Measurements from ENCODE around the gene SLC17A6.
A peak's percentile ranks its signal among the peaks of the same experiment; 100 is the strongest.

The SLC17A6 gene

GRCh38 chr11:22340701-22341587 is 2.8 kb downstream of the SLC17A6 start:
- no peak overlapping the region for H3K18ac ChIP-seq (ENCODE audit: low read length)
- H3K36me3 ChIP-seq (ENCODE audit: control insufficient read depth in 1 of 2, insufficient read depth in 2 of 2, low read length in 2 of 2): no peaks in the 10 kb centered on the region
- H3K9ac ChIP-seq (ENCODE audit: low read length): no peak overlapping the region
- H3K27ac ChIP-seq (ENCODE audit: low read depth, low read length): no peak overlapping the region
- no peaks in the 10 kb centered on the region for H3K79me1 ChIP-seq (ENCODE audit: low read length)
- H3K23ac ChIP-seq (ENCODE audit: low read length): no peak overlapping the region
- no peak for DNase-seq
- H3K4me3 ChIP-seq (ENCODE audit: low read depth, low read length): no peak overlapping the region
- no peak overlapping the region for H4K12ac ChIP-seq (ENCODE audit: low read depth, low read length)
- H3K4me1 ChIP-seq (ENCODE audit: control insufficient read depth in 1 of 2, insufficient read depth in 2 of 2, low read length in 2 of 2): peaks cover 0 to 4% of the 10 kb centered on the region in 2 experiments
- H2AFZ ChIP-seq (ENCODE audit: insufficient read depth, low read length, poor library complexity): no peak overlapping the region
- no peak overlapping the region for H3K4ac ChIP-seq (ENCODE audit: low read depth, low read length)
- no peak overlapping the region for H2BK120ac ChIP-seq (ENCODE audit: insufficient read depth, low read length, poor library complexity)
- no peak overlapping the region for H2BK5ac ChIP-seq (ENCODE audit: low read depth, low read length, poor library complexity)
- H2AK5ac ChIP-seq (ENCODE audit: low read length): no peak overlapping the region
- H3K27me3 ChIP-seq (ENCODE audit: insufficient read depth, low read length): peaks cover 35% of the 10 kb centered on the region
- H3K79me2 ChIP-seq (ENCODE audit: control insufficient read depth, insufficient read depth, low read length, poor library complexity): no peaks in the 10 kb centered on the region
- no peak overlapping the region for H3K14ac ChIP-seq (ENCODE audit: low read length)
- H4K91ac ChIP-seq (ENCODE audit: low read depth, low read length): no peak overlapping the region
- H3K4me2 ChIP-seq (ENCODE audit: low read length): no peak overlapping the region
- peaks cover 2% of the 10 kb centered on the region for H3K9me3 ChIP-seq (ENCODE audit: insufficient read depth, low read depth, low read length)
- WGBS (ENCODE audit: extremely low coverage, insufficient coverage, insufficient read length): no CpG with 5 or more reads among the region's 40 CpGs
- no peak overlapping the region for H2BK12ac ChIP-seq (ENCODE audit: low read length)
- H4K8ac ChIP-seq (ENCODE audit: low read depth, low read length): no peak overlapping the region

GRCh38 chr11:22341588-22341931 is 3.4 kb downstream of the SLC17A6 start:
- no peak overlapping the region for H2BK120ac ChIP-seq (ENCODE audit: insufficient read depth, low read length, poor library complexity)
- no peak overlapping the region for H3K4ac ChIP-seq (ENCODE audit: low read depth, low read length)
- H3K27ac ChIP-seq (ENCODE audit: low read depth, low read length): no peak overlapping the region
- no peak overlapping the region for H2AFZ ChIP-seq (ENCODE audit: insufficient read depth, low read length, poor library complexity)
- no peak overlapping the region for H3K18ac ChIP-seq (ENCODE audit: low read length)
- no peaks in the 10 kb centered on the region for H3K36me3 ChIP-seq (ENCODE audit: control insufficient read depth in 1 of 2, insufficient read depth in 2 of 2, low read length in 2 of 2)
- H2BK5ac ChIP-seq (ENCODE audit: low read depth, low read length, poor library complexity): no peak overlapping the region
- H3K79me2 ChIP-seq (ENCODE audit: control insufficient read depth, insufficient read depth, low read length, poor library complexity): no peaks in the 10 kb centered on the region
- peak overlapping the region; percentile 33 for H3K4me3 ChIP-seq (ENCODE audit: low read depth, low read length)
- no peak overlapping the region for H3K4me2 ChIP-seq (ENCODE audit: low read length)
- H3K4me1 ChIP-seq (ENCODE audit: control insufficient read depth in 1 of 2, insufficient read depth in 2 of 2, low read length in 2 of 2): peaks cover 0 to 4% of the 10 kb centered on the region in 2 experiments
- H4K8ac ChIP-seq (ENCODE audit: low read depth, low read length): no peak overlapping the region
- no peak overlapping the region for H2BK12ac ChIP-seq (ENCODE audit: low read length)
- H4K12ac ChIP-seq (ENCODE audit: low read depth, low read length): no peak overlapping the region
- no peak for DNase-seq
- peaks cover 35% of the 10 kb centered on the region for H3K27me3 ChIP-seq (ENCODE audit: insufficient read depth, low read length)
- H3K9ac ChIP-seq (ENCODE audit: low read length): no peak overlapping the region
- no CpG with 5 or more reads among the region's 23 CpGs for WGBS (ENCODE audit: extremely low coverage, insufficient coverage, insufficient read length)
- H2AK5ac ChIP-seq (ENCODE audit: low read length): no peak overlapping the region
- H4K91ac ChIP-seq (ENCODE audit: low read depth, low read length): no peak overlapping the region
- H3K79me1 ChIP-seq (ENCODE audit: low read length): no peaks in the 10 kb centered on the region
- peaks cover 2% of the 10 kb centered on the region for H3K9me3 ChIP-seq (ENCODE audit: insufficient read depth, low read depth, low read length)
- no peak overlapping the region for H3K23ac ChIP-seq (ENCODE audit: low read length)
- no peak overlapping the region for H3K14ac ChIP-seq (ENCODE audit: low read length)

GRCh38 chr11:22342211-22343031 is 4.2 kb downstream of the SLC17A6 start:
- no CpG with 5 or more reads among the region's 25 CpGs for WGBS (ENCODE audit: extremely low coverage, insufficient coverage, insufficient read length)
- H3K9me3 ChIP-seq (ENCODE audit: insufficient read depth, low read depth, low read length): peaks cover 2% of the 10 kb centered on the region
- H3K4me3 ChIP-seq (ENCODE audit: low read depth, low read length): no peak overlapping the region
- H3K4ac ChIP-seq (ENCODE audit: low read depth, low read length): no peak overlapping the region
- no peaks in the 10 kb centered on the region for H3K79me1 ChIP-seq (ENCODE audit: low read length)
- no peak overlapping the region for H2AK5ac ChIP-seq (ENCODE audit: low read length)
- no peak overlapping the region for H4K12ac ChIP-seq (ENCODE audit: low read depth, low read length)
- H3K23ac ChIP-seq (ENCODE audit: low read length): peak overlapping the region; percentile 69
- no peak overlapping the region for H2AFZ ChIP-seq (ENCODE audit: insufficient read depth, low read length, poor library complexity)
- no peak overlapping the region for H3K4me2 ChIP-seq (ENCODE audit: low read length)
- H3K18ac ChIP-seq (ENCODE audit: low read length): no peak overlapping the region
- no peak overlapping the region for H2BK5ac ChIP-seq (ENCODE audit: low read depth, low read length, poor library complexity)
- no peaks in the 10 kb centered on the region for H3K79me2 ChIP-seq (ENCODE audit: control insufficient read depth, insufficient read depth, low read length, poor library complexity)
- no peak overlapping the region for H4K91ac ChIP-seq (ENCODE audit: low read depth, low read length)
- no peak overlapping the region for H3K14ac ChIP-seq (ENCODE audit: low read length)
- no peak overlapping the region for H3K27ac ChIP-seq (ENCODE audit: low read depth, low read length)
- no peaks in the 10 kb centered on the region for H3K36me3 ChIP-seq (ENCODE audit: control insufficient read depth in 1 of 2, insufficient read depth in 2 of 2, low read length in 2 of 2)
- no peak for DNase-seq
- peaks cover 35% of the 10 kb centered on the region for H3K27me3 ChIP-seq (ENCODE audit: insufficient read depth, low read length)
- peaks cover 0 to 4% of the 10 kb centered on the region in 2 experiments for H3K4me1 ChIP-seq (ENCODE audit: control insufficient read depth in 1 of 2, insufficient read depth in 2 of 2, low read length in 2 of 2)
- H2BK120ac ChIP-seq (ENCODE audit: insufficient read depth, low read length, poor library complexity): no peak overlapping the region
- H4K8ac ChIP-seq (ENCODE audit: low read depth, low read length): no peak overlapping the region
- H3K9ac ChIP-seq (ENCODE audit: low read length): no peak overlapping the region
- no peak overlapping the region for H2BK12ac ChIP-seq (ENCODE audit: low read length)

- H3K4me3 ChIP-seq (ENCODE audit: low read depth, low read length): no peak overlapping the region
- H2BK5ac ChIP-seq (ENCODE audit: low read depth, low read length, poor library complexity): no peak overlapping the region
- no peak overlapping the region for H3K23ac ChIP-seq (ENCODE audit: low read length)
Observed at GRCh38 chr11:22343032-22343324, 4.8 kb downstream of the SLC17A6 start.

More at GRCh38 chr11:22343032-22343324, 4.8 kb downstream of the SLC17A6 start:
- no peak overlapping the region for H2BK12ac ChIP-seq (ENCODE audit: low read length)
- peaks cover 2% of the 10 kb centered on the region for H3K9me3 ChIP-seq (ENCODE audit: insufficient read depth, low read depth, low read length)
- no peak overlapping the region for H4K12ac ChIP-seq (ENCODE audit: low read depth, low read length)
- no peak overlapping the region for H4K91ac ChIP-seq (ENCODE audit: low read depth, low read length)
- no peak overlapping the region for H3K9ac ChIP-seq (ENCODE audit: low read length)
- no peak overlapping the region for H2BK120ac ChIP-seq (ENCODE audit: insufficient read depth, low read length, poor library complexity)
- no peak overlapping the region for H3K27ac ChIP-seq (ENCODE audit: low read depth, low read length)
- H3K4me1 ChIP-seq (ENCODE audit: control insufficient read depth in 1 of 2, insufficient read depth in 2 of 2, low read length in 2 of 2): peaks cover 0 to 4% of the 10 kb centered on the region in 2 experiments
- H3K18ac ChIP-seq (ENCODE audit: low read length): no peak overlapping the region
- no peak for DNase-seq
- peaks cover 35% of the 10 kb centered on the region for H3K27me3 ChIP-seq (ENCODE audit: insufficient read depth, low read length)
- no peak overlapping the region for H3K4ac ChIP-seq (ENCODE audit: low read depth, low read length)
- WGBS (ENCODE audit: extremely low coverage, insufficient coverage, insufficient read length): no CpG with 5 or more reads among the region's 6 CpGs
- H3K36me3 ChIP-seq (ENCODE audit: control insufficient read depth in 1 of 2, insufficient read depth in 2 of 2, low read length in 2 of 2): no peaks in the 10 kb centered on the region
- H3K79me1 ChIP-seq (ENCODE audit: low read length): no peaks in the 10 kb centered on the region
- H4K8ac ChIP-seq (ENCODE audit: low read depth, low read length): no peak overlapping the region
- no peak overlapping the region for H2AK5ac ChIP-seq (ENCODE audit: low read length)
- H3K79me2 ChIP-seq (ENCODE audit: control insufficient read depth, insufficient read depth, low read length, poor library complexity): no peaks in the 10 kb centered on the region
- H3K14ac ChIP-seq (ENCODE audit: low read length): no peak overlapping the region
- peak overlapping the region; percentile 0 for H3K4me2 ChIP-seq (ENCODE audit: low read length)
- H2AFZ ChIP-seq (ENCODE audit: insufficient read depth, low read length, poor library complexity): no peak overlapping the region
